Measurements from ENCODE around the gene CENATAC. TPM values are rescaled to one million over a fixed set of nuclear protein-coding genes. Genes with fewer than 3 reads are reported as not detected.
A peak's percentile ranks its signal among the peaks of the same experiment; 100 is the strongest.
"Not testable (repeated sequence)": the region's sequence is repeated elsewhere in the genome, so short reads cannot be mapped to it uniquely, and the experiment has no call there.

Gene CENATAC
- total RNA-seq, 1 experiment from 2014 or later, result 185 TPM

DNA sequence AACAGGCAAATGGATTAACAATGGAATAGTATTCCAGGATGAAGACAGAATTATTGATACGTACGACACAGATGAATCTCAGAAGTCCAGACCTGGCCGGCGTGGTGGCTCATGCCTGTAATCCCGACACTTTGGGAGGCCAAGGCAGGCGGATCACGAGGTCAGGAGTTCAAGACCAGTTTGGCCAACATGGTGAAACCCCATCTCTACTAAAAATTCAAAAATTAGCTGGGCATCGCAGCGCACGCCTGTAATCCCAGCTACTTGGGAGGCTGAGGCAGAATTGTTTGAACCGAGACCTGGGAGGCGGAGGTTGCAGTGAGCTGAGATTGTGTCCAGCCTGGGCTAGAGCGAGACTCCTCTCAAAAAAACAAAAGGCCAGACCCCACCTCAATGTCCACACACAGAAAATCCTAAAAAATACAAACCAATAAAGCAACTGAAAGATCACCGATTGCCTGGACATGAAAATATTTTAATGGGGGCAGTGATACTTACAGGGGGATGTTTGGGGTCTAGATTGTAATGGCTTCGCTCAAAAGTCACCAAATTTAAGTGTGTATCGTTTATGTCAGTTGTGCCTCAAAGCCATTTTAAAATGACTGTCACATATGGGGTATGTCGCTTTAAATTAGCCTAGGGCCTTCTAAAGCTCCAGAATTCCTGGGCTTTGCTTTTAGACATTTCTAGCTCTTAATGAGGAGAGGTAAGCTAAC is 16.4 kb downstream of the CENATAC start:
- CTCF ChIA-PET, result interaction anchor here (0.6 to 2.2 kb wide), 3 partner anchors 15 to 176 kb away, joined by 3 to 5 read pairs (median 3); no protein-coding TSS in a partner anchor
- Mint-ChIP-seq H3K4me1 (ENCODE audit: low read depth, unreplicated experiment) (peaks cover 6% of the 10 kb centered on the region), H3K36me3 (ENCODE audit: insufficient read depth, unreplicated experiment) (peaks cover 95% of the 10 kb centered on the region), H3K9me3 (ENCODE audit: unreplicated experiment) (no peaks in the 10 kb centered on the region), H3K27ac (ENCODE audit: unreplicated experiment) (no peak overlapping the region), H3K4me3 (ENCODE audit: unreplicated experiment) (no peak overlapping the region), H3K27me3 (ENCODE audit: insufficient read depth, unreplicated experiment) (no peaks in the 10 kb centered on the region)
- DNase-seq, result no peak
- POLR2A ChIA-PET, result interaction anchor here (0.6 to 1.8 kb wide), 7 partner anchors 15 to 171 kb away, joined by 3 to 11 read pairs (median 5); partner anchors contain the start of genes CENATAC, HMBS and NHERF4
- H3K27me3 ChIP-seq (replicated peaks; ENCODE audit: control insufficient read depth, insufficient read depth, low read length), result no peaks in the 10 kb centered on the region
- peaks cover 18% of the 10 kb centered on the region for H3K4me1 ChIP-seq
- H3K9me3 ChIP-seq, result no peaks in the 10 kb centered on the region
- BruUV-seq (replicated peaks), result no TSS peak
- intact Hi-C loops (cut with micrococcal nuclease; ENCODE audit: unreplicated experiment), result no loop called here
- no peak overlapping the region for H3K4me3 ChIP-seq (ENCODE audit: low read depth, low read length)
- TF ChIP-seq, protein P1, sequence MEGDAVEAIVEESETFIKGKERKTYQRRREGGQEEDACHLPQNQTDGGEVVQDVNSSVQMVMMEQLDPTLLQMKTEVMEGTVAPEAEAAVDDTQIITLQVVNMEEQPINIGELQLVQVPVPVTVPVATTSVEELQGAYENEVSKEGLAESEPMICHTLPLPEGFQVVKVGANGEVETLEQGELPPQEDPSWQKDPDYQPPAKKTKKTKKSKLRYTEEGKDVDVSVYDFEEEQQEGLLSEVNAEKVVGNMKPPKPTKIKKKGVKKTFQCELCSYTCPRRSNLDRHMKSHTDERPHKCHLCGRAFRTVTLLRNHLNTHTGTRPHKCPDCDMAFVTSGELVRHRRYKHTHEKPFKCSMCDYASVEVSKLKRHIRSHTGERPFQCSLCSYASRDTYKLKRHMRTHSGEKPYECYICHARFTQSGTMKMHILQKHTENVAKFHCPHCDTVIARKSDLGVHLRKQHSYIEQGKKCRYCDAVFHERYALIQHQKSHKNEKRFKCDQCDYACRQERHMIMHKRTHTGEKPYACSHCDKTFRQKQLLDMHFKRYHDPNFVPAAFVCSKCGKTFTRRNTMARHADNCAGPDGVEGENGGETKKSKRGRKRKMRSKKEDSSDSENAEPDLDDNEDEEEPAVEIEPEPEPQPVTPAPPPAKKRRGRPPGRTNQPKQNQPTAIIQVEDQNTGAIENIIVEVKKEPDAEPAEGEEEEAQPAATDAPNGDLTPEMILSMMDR (IDR thresholded peaks at IDR 0.05; ENCODE audit: insufficient read depth in 1 of 2, low read depth in 1 of 2, low read length in 1 of 2, severe bottlenecking in 1 of 2, unreplicated experiment in 1 of 2), result no peak
- H3K36me3 ChIP-seq (ENCODE audit: control insufficient read depth, insufficient read depth, low read length), result peaks cover 12% of the 10 kb centered on the region

DNA sequence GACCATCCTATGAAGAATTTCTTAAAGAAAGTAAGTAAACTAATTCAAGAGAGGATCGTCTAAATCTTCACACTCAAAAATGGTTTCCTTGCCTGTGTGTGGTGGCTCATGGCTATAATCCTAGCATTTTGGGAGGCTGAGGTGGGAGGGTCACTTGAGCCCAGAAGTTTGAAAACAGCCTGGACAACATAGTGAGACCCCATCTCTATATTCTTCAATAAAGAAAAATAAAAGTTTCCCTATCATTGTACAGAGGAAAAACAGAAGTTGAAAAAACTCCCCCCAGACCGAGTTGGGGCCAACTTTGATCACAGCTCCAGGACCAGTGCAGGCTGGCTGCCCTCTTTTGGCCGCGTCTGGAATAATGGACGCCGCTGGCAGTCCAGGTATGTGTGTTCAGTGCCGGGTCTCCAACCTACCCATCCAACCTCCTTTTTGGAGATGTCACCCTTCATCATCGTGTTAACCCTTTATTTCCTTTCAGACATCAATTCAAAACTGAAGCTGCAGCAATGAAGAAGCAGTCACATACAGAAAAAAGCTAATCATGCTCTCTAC is 17.2 kb downstream of the CENATAC start:
- Mint-ChIP-seq H3K4me3 (ENCODE audit: unreplicated experiment) (peak overlapping the region; percentile 36), H3K27ac (ENCODE audit: unreplicated experiment) (peak overlapping the region; percentile 67), H3K4me1 (ENCODE audit: low read depth, unreplicated experiment) (peaks cover 10% of the 10 kb centered on the region), H3K9me3 (ENCODE audit: unreplicated experiment) (no peaks in the 10 kb centered on the region), H3K36me3 (ENCODE audit: insufficient read depth, unreplicated experiment) (peaks cover 95% of the 10 kb centered on the region), H3K27me3 (ENCODE audit: insufficient read depth, unreplicated experiment) (no peaks in the 10 kb centered on the region)
- ChIA-PET CTCF (interaction anchor here (0.6 to 2.2 kb wide), 2 partner anchors 15 to 175 kb away, joined by 3 to 5 read pairs; no protein-coding TSS in a partner anchor), POLR2A (interaction anchor here (0.6 to 1.8 kb wide), 8 partner anchors 14 to 87 kb away, joined by 3 to 11 read pairs (median 4); partner anchors contain the start of genes CENATAC, DPAGT1 and HMBS)
- H3K36me3 ChIP-seq (ENCODE audit: control insufficient read depth, insufficient read depth, low read length), result peaks cover 13% of the 10 kb centered on the region
- H3K9me3 ChIP-seq, result no peaks in the 10 kb centered on the region
- H3K4me1 ChIP-seq, result peaks cover 24% of the 10 kb centered on the region
- TF ChIP-seq, protein P1 (IDR thresholded peaks at IDR 0.05; ENCODE audit: insufficient read depth in 1 of 2, low read depth in 1 of 2, low read length in 1 of 2, severe bottlenecking in 1 of 2, unreplicated experiment in 1 of 2), result peak; percentile 47 to 55
- no TSS peak for BruUV-seq (replicated peaks)
- H3K4me3 ChIP-seq (ENCODE audit: low read depth, low read length), result no peak overlapping the region
- DNase-seq, result peak in 1 of 2 experiments; percentile 75
- intact Hi-C loops (cut with micrococcal nuclease; ENCODE audit: unreplicated experiment), result no loop called here
- H3K27me3 ChIP-seq (replicated peaks; ENCODE audit: control insufficient read depth, insufficient read depth, low read length), result no peaks in the 10 kb centered on the region

GRCh38 chr11:119016216-119017009 is 18.5 kb downstream of the CENATAC start:
- Histone ChIP-seq H3K9me3 (no peaks in the 10 kb centered on the region), H3K4me3 (ENCODE audit: low read depth, low read length) (peak overlapping the region; percentile 19), H3K36me3 (ENCODE audit: control insufficient read depth, insufficient read depth, low read length) (peaks cover 12% of the 10 kb centered on the region), H3K27me3 (replicated peaks; ENCODE audit: control insufficient read depth, insufficient read depth, low read length) (no peaks in the 10 kb centered on the region), H3K4me1 (peaks cover 31% of the 10 kb centered on the region)
- ChIA-PET CTCF (no interaction called here), POLR2A (interaction anchor here (0.6 to 1.8 kb wide), 2 partner anchors 17 to 387 kb away, joined by 4 to 11 read pairs; no protein-coding TSS in a partner anchor)
- BruUV-seq (replicated peaks), result no TSS peak
- intact Hi-C loops (cut with micrococcal nuclease; ENCODE audit: unreplicated experiment), result no loop called here
- H3K27me3 Mint-ChIP-seq (ENCODE audit: insufficient read depth, unreplicated experiment), result no peaks in the 10 kb centered on the region
- no peak overlapping the region for H3K27ac Mint-ChIP-seq (ENCODE audit: unreplicated experiment)
- no peaks in the 10 kb centered on the region for H3K9me3 Mint-ChIP-seq (ENCODE audit: unreplicated experiment)
- no peak for DNase-seq
- TF ChIP-seq, protein P1 (IDR thresholded peaks at IDR 0.05; ENCODE audit: insufficient read depth in 1 of 2, low read depth in 1 of 2, low read length in 1 of 2, severe bottlenecking in 1 of 2, unreplicated experiment in 1 of 2), result no peak
- peak overlapping the region; percentile 96 for H3K4me3 Mint-ChIP-seq (ENCODE audit: unreplicated experiment)
- H3K36me3 Mint-ChIP-seq (ENCODE audit: insufficient read depth, unreplicated experiment), result peaks cover 96% of the 10 kb centered on the region
- H3K4me1 Mint-ChIP-seq (ENCODE audit: low read depth, unreplicated experiment), result peaks cover 15% of the 10 kb centered on the region

DNA sequence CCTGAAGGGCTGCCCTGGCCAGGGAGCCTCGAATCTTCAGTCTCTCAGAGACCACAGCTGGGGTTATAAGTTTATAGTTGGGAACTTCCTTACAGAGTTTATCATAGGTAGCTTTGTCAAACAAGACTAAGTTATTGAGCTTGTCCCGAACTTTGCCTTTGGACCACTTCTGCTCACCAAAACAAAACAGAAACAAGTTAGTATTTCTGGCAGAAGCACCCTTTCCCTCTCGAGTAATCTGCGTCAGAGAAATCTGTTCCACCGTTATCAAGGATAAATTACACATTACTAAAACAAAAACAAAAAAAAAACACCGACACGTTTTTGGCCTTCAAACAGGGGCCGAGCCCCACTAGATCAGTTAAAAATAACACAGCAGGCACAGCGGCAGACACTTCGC is 19.4 kb downstream of the CENATAC start:
- intact Hi-C loops (cut with micrococcal nuclease; ENCODE audit: unreplicated experiment), result not testable (repeated sequence)
- H3K36me3 ChIP-seq (ENCODE audit: control insufficient read depth, insufficient read depth, low read length), result peaks cover 12% of the 10 kb centered on the region
- POLR2A ChIA-PET, result interaction anchor here (0.7 to 1.0 kb wide), 3 partner anchors 67 to 151 kb away, joined by 3 read pairs; partner anchors contain the start of genes DPAGT1 and HMBS

More for the DNA sequence above, 19.4 kb downstream of the CENATAC start:
- H3K27ac Mint-ChIP-seq (ENCODE audit: unreplicated experiment), result peak overlapping the region; percentile 98
- peaks cover 99% of the 10 kb centered on the region for H3K36me3 Mint-ChIP-seq (ENCODE audit: insufficient read depth, unreplicated experiment)
- peaks cover 23% of the 10 kb centered on the region for H3K4me1 Mint-ChIP-seq (ENCODE audit: low read depth, unreplicated experiment)
- H3K27me3 Mint-ChIP-seq (ENCODE audit: insufficient read depth, unreplicated experiment); CTCF ChIA-PET; H3K9me3 ChIP-seq; DNase-seq; H3K9me3 Mint-ChIP-seq (ENCODE audit: unreplicated experiment); BruUV-seq (replicated peaks); H3K27me3 ChIP-seq (replicated peaks; ENCODE audit: control insufficient read depth, insufficient read depth, low read length): not testable (repeated sequence)
- H3K4me1 ChIP-seq, result peaks cover 41% of the 10 kb centered on the region
- H3K4me3 ChIP-seq (ENCODE audit: low read depth, low read length), result peak overlapping the region; percentile 91
- peak overlapping the region; percentile 96 for H3K4me3 Mint-ChIP-seq (ENCODE audit: unreplicated experiment)

Measured in Caco-2 (cell line).